LNCAP (cell line): Measurements from ENCODE around the gene SCNN1B.

Source experiments
- CTCF ChIP-seq: fragments of 450-650 bp; IDR thresholded peaks from 2 replicates; pipeline ENCODE4 v1.5.1; 2017; ENCODE audit warnings: mild to moderate bottlenecking

Gene SCNN1B

GRCh38 chr16:23410176-23410575 lies 108.1 kb downstream of the SCNN1B start:
- no peak for TF ChIP-seq CTCF

- no peak for TF ChIP-seq CTCF
These were observed 112.6 kb downstream of the SCNN1B start for GRCh38 chr16:23414731-23415130.

GRCh38 chr16:23416816-23417215 lies 114.7 kb downstream of the SCNN1B start:
- no peak for TF ChIP-seq CTCF

- no peak for TF ChIP-seq CTCF
These were observed 117.9 kb downstream of the SCNN1B start for GRCh38 chr16:23420011-23420410.

GRCh38 chr16:23423496-23424049 lies 121.5 kb downstream of the SCNN1B start:
- TF ChIP-seq CTCF = no peak

GRCh38 chr16:23424292-23424958 lies 122.3 kb downstream of the SCNN1B start:
- no peak for TF ChIP-seq CTCF

GRCh38 chr16:23428351-23428750 lies 126.2 kb downstream of the SCNN1B start:
- TF ChIP-seq CTCF = no peak
